Breast epithelium (tissue), 4 donors: ENCODE data around the gene VIP. TPM values are rescaled to one million over a fixed set of nuclear protein-coding genes. Genes with fewer than 3 reads are reported as not detected.

ENCODE experiments used
- DNase-seq, 2 donors: peaks; one replicate each; pipeline ENCODE4 v3.0.0-alpha.2; 2019; ENCODE audit warnings: low spot score in 2 of 2
- H3K27ac ChIP-seq, 2 donors: fragments of 200-600 bp; sonication (generic) in 1 of 2; one replicate each; pipeline ENCODE4 v1.5.1; 2016 to 2019; ENCODE audit warnings: mild to moderate bottlenecking in 1 of 2
- H3K27me3 ChIP-seq, 2 donors: fragments of 200-600 bp; sonication (generic) in 1 of 2; one replicate each; pipeline versions ENCODE4 v1.5.1 to v1.6.0; 2017 to 2019; ENCODE audit warnings: control low read depth in 1 of 2, mild to moderate bottlenecking in 1 of 2
- H3K36me3 ChIP-seq: fragments of 200-600 bp; one replicate; pipeline ENCODE4 v1.5.1; 2019
- H3K4me1 ChIP-seq, 2 donors: fragments of 200-600 bp; sonication (generic); one replicate each; pipeline ENCODE4 v1.5.1; 2016 to 2019; ENCODE audit warnings: control low read depth in 1 of 2
- H3K4me3 ChIP-seq, 3 donors: fragments of 200-600 bp; sonication (generic); 1 replicate in 2 of 3; 2 replicates in 1 of 3; pipeline ENCODE4 v1.5.1; 2016 to 2019; ENCODE audit warnings: mild to moderate bottlenecking in 3 of 3, moderate library complexity in 2 of 3
- H3K9me3 ChIP-seq, 2 donors: fragments of 200-600 bp; sonication (generic) in 1 of 2; one replicate each; pipeline ENCODE4 v1.5.1; 2016 to 2019; ENCODE audit warnings: control low read depth in 1 of 2
- CTCF ChIP-seq, 3 donors: fragments of 450-650 bp; IDR thresholded peaks; one replicate each; pipeline ENCODE4 v1.5.1; 2016 to 2017; ENCODE audit warnings: antibody characterized with exemption in 3 of 3, mild to moderate bottlenecking in 3 of 3, moderate library complexity in 3 of 3
- POLR2A ChIP-seq: fragments of 450-650 bp; IDR thresholded peaks from one replicate; pipeline ENCODE4 v1.6.1; 2016; ENCODE audit warnings: antibody characterized with exemption, mild to moderate bottlenecking, moderate library complexity
- POLR2AphosphoS5 ChIP-seq, 3 donors: sonication (generic); formaldehyde crosslinking; IDR thresholded peaks; one replicate each; pipeline ENCODE4 v1.6.1; 2017; ENCODE audit warnings: antibody characterized with exemption in 3 of 3
- intact Hi-C: fragments of 100-400 bp; cut with DNase I; formaldehyde crosslinking; loops from one replicate; pipeline ENCODE4 v1.15.1; 2023; ENCODE audit warnings: low total_unique reads
- total RNA-seq, 3 donors: library from RNA; depleted of rRNA; stranded (reverse); fragments of >200 nt; gene quantifications; one replicate each; pipeline ENCODE4 v1.1.0, GENCODE V29; 2016

VIP gene
- total RNA-seq, 3 donors from 2014 or later, result 0.48 to 1.5 (median 0.98) TPM

- TF ChIP-seq POLR2AphosphoS5 (IDR thresholded peaks at IDR 0.05) (no peak), POLR2A (no peak), CTCF (IDR thresholded peaks at IDR 0.05) (no peak)
- H3K4me1 ChIP-seq, result no peaks in the 10 kb centered on the region
- intact Hi-C loops, result no loop called here
These were observed 34.3 kb upstream of the VIP start for GRCh38 chr6:152716322-152716721.

DNA sequence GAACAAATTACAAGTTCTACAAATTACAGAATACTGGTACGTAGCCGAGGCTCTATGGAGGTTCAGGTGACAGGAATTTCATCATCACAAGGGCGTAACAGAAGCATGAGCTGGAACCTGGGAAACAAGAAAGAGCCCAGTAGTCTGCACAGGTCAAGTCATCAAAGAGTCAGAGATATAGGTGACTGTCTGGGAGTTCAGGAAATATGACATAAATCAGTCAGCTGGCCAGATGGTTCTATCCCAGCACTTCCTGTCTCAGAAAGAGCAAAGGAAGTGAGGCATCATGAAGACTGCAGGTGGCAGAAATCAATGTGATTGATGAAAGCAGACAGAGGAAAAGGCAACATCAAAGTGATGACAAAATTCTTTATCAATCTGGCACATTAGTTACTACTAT is 29.6 kb upstream of the VIP start:
- TF ChIP-seq POLR2AphosphoS5 (IDR thresholded peaks at IDR 0.05), result no peak
- TF ChIP-seq POLR2A, result no peak
- TF ChIP-seq CTCF (IDR thresholded peaks at IDR 0.05), result no peak
- intact Hi-C loops, result loop anchor here (5.0 kb wide), 1 partner anchor 984 kb away; no protein-coding TSS in a partner anchor
- Histone ChIP-seq H3K27ac (no peak overlapping the region), H3K4me1 (no peaks in the 10 kb centered on the region), H3K9me3 (no peaks in the 10 kb centered on the region), H3K36me3 (no peaks in the 10 kb centered on the region), H3K27me3 (no peaks in the 10 kb centered on the region), H3K4me3 (no peak overlapping the region)
- DNase-seq, result no peak

More at GRCh38 chr6:152716322-152716721, 34.3 kb upstream of the VIP start:
- Histone ChIP-seq H3K36me3 (no peaks in the 10 kb centered on the region), H3K27me3 (no peaks in the 10 kb centered on the region), H3K4me3 (no peak overlapping the region), H3K9me3 (peaks cover 0 to 4% of the 10 kb centered on the region in 2 donors), H3K27ac (no peak overlapping the region)
- no peak for DNase-seq

DNA sequence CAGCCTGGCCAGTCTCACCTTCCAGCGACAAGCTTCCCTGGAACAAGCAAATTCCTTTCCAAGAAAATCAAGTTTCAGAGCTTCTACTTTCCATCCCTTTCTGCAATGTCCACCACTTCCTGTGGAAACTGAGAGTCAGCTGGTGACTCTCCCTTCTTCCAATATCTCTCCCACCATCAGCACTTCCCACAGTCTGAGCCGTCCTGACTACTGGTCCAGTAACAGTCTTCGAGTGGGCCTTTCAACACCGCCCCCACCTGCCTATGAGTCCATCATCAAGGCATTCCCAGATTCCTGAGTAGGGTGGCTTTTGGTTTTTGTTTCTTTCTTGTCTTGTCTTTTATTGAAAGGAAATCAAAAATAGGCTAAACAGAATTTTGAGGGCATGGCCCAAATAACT is 28.6 kb upstream of the VIP start:
- TF ChIP-seq CTCF (IDR thresholded peaks at IDR 0.05) (no peak), POLR2A (no peak), POLR2AphosphoS5 (IDR thresholded peaks at IDR 0.05) (no peak)
- H3K27ac ChIP-seq, result no peak overlapping the region
- no peaks in the 10 kb centered on the region for H3K4me1 ChIP-seq
- no peaks in the 10 kb centered on the region for H3K9me3 ChIP-seq
- no peaks in the 10 kb centered on the region for H3K27me3 ChIP-seq
- no peak for DNase-seq
- intact Hi-C loops, result loop anchor here (5.0 kb wide), 1 partner anchor 985 kb away; no protein-coding TSS in a partner anchor
- no peak overlapping the region for H3K4me3 ChIP-seq
- H3K36me3 ChIP-seq, result no peaks in the 10 kb centered on the region

- intact Hi-C loops, result loop anchor here (5.0 kb wide), 1 partner anchor 986 kb away; no protein-coding TSS in a partner anchor
- no peak for DNase-seq
- TF ChIP-seq POLR2A (no peak), CTCF (IDR thresholded peaks at IDR 0.05) (no peak), POLR2AphosphoS5 (IDR thresholded peaks at IDR 0.05) (no peak)
- H3K4me1 ChIP-seq, result no peaks in the 10 kb centered on the region
- no peak overlapping the region for H3K4me3 ChIP-seq
- no peaks in the 10 kb centered on the region for H3K36me3 ChIP-seq
- no peak overlapping the region for H3K27ac ChIP-seq
- no peaks in the 10 kb centered on the region for H3K9me3 ChIP-seq
- H3K27me3 ChIP-seq, result no peaks in the 10 kb centered on the region
These were observed 27.2 kb upstream of the VIP start for GRCh38 chr6:152723398-152723797.

GRCh38 chr6:152726313-152726712 is 24.3 kb upstream of the VIP start:
- Histone ChIP-seq H3K9me3 (no peaks in the 10 kb centered on the region), H3K4me3 (no peak overlapping the region), H3K27me3 (no peaks in the 10 kb centered on the region), H3K27ac (no peak overlapping the region), H3K36me3 (no peaks in the 10 kb centered on the region), H3K4me1 (no peaks in the 10 kb centered on the region)
- DNase-seq, result no peak
- TF ChIP-seq POLR2AphosphoS5 (IDR thresholded peaks at IDR 0.05), result no peak
- TF ChIP-seq POLR2A, result no peak
- no peak for TF ChIP-seq CTCF (IDR thresholded peaks at IDR 0.05)
- intact Hi-C loops, result no loop called here
